Choroid plexus epithelial cell (primary cell): ENCODE results near the gene DDAH1.

Source experiments
- DNase-seq: peaks from one replicate; pipeline ENCODE4 v3.0.0-alpha.2; 2010; ENCODE audit warnings: low read depth
- H3K4me3 ChIP-seq: 2 replicates; pipeline ENCODE4 v1.5.1; 2011; ENCODE audit warnings: low read depth, mild to moderate bottlenecking, control low read depth, low read length, moderate library complexity
- TF ChIP-seq, protein P1 (sequence below): conservative IDR thresholded peaks from 2 replicates; pipeline ENCODE4 v1.5.1; 2011; ENCODE audit warnings: low read depth, mild to moderate bottlenecking, control low read depth, inconsistent platforms, low read length, moderate library complexity

DDAH1 gene

DNA sequence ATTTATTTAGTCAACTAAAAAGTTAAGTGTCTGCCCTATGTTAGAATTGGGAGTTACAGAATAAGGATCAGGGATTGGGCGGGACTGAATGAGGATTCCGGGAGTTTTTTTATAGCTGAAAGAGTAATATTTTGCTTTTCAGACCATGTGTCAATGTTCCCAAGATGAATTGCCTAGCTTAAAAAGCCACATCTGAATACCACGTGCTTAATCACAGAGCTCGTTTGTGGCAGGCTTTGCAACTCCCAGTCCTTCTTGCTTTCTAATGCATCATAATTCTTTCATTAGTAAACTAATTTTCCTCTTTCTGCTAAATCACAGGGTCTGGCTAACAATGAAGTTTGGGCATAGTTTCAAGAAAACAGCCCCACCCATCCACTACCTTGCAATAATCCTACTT is 184.3 kb downstream of the DDAH1 start:
- H3K4me3 ChIP-seq = no peak overlapping the region
- TF ChIP-seq, protein P1, sequence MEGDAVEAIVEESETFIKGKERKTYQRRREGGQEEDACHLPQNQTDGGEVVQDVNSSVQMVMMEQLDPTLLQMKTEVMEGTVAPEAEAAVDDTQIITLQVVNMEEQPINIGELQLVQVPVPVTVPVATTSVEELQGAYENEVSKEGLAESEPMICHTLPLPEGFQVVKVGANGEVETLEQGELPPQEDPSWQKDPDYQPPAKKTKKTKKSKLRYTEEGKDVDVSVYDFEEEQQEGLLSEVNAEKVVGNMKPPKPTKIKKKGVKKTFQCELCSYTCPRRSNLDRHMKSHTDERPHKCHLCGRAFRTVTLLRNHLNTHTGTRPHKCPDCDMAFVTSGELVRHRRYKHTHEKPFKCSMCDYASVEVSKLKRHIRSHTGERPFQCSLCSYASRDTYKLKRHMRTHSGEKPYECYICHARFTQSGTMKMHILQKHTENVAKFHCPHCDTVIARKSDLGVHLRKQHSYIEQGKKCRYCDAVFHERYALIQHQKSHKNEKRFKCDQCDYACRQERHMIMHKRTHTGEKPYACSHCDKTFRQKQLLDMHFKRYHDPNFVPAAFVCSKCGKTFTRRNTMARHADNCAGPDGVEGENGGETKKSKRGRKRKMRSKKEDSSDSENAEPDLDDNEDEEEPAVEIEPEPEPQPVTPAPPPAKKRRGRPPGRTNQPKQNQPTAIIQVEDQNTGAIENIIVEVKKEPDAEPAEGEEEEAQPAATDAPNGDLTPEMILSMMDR = no peak
- DNase-seq = no peak

DNA sequence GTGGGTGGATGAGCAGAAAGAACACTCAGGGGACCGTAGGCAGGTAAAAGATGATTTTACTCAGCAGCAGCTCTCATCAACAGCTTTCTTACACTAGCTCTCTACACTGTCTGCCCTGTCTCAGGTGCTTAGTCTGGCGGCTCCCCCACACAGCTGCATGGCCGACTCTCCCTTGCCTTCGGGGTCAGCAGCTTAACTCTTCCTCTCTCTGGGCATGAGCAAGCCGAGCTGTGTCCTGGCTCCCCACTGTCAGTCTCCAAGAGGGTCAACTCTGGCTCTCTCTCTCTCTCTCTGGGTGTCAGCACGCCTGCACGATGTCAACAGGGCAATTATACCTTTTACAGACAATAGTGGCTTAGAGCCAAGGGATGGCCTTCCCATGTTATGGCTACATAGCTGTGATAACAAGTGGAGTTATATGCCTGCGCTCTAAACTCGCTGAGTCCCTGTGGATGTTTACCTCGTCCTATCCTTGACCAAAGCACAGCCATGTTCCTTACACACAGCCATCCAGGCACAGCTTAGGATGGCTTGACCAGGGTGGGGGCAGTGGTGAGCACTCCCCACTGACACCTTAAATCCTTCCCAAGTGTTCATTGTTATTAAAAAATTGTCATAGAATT is 185.4 kb downstream of the DDAH1 start:
- TF ChIP-seq, protein P1 = no peak

DNA sequence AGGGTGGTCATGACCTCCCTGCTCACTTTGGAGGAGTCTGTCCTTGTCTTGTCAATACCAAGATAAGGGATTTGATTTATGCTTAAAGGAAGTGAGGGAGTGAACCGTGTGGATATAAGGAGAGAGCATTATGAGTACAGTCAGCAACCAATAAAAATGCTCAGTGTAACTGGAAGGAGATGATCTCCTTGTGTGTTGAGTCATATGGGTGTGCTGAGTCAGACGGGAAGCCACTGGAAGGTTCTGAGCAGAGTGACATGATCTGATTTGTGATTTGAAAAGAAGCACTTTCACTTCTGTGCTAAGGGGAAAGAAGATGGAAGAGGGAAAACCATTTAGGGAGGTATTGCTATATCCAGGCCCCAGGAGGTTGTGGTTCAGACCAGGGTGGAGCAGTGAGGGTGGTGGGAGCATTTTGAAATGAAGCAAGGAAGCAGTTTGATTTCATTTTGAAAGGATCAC is 186.1 kb downstream of the DDAH1 start:
- TF ChIP-seq, protein P1 = no peak
- DNase-seq = peak; percentile 95
- H3K4me3 ChIP-seq = peak overlapping the region; percentile 43

More for the DNA sequence above, 185.4 kb downstream of the DDAH1 start:
- H3K4me3 ChIP-seq = peak overlapping the region; percentile 43
- DNase-seq = no peak

DNA sequence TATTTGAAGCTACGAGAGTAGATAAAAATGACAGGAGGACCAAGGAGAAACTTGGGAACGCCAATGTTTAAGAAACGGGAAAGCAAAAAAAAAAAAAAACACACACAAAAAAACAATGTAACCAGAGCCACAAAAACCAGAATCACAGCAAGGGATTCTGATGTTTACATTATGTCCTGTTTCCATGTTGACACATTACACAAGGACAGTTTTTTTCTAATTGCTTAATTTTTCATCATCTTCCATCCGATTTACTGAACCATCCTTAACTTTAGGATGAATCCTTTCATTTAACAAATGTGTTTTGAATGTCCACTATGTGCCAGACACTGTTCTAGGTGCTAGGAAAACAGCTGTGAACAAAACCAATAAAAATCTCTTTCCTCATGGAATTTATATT is 187.2 kb downstream of the DDAH1 start:
- no peak overlapping the region for H3K4me3 ChIP-seq
- TF ChIP-seq, protein P1 = no peak

DNA sequence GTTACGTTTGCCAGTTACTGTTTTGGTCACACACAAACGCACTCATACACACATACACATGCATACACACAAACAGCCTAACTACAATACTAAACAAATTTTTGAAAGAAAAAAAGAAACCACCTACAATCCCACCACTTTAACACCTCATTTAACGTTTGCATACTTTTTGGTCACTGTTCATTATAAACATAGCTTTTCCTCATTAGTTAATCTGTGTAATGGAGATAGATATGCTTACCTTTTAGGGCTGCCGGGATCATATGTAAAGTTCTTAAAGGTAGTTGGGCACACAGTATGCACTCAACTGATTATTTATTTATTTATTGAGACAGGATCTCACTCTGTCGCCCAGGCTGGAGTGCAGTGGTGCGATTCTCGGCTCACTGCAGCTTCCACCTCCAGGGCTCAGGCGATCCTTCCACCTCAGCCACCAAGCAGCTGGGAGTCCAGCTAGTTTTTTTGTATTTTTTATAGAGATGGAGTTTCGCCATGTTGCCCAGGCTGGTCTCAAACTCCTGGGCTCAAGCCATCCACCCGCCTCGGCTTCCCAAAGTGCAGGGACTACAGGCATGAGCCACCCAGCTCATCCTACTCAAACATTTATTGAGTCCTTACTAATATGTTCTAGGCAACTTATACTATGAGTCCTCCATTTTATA is 187.8 kb downstream of the DDAH1 start:
- H3K4me3 ChIP-seq = peak overlapping the region; percentile 89
- no peak for DNase-seq
- TF ChIP-seq, protein P1 = no peak

More for the DNA sequence above, 187.2 kb downstream of the DDAH1 start:
- DNase-seq = no peak

DNA sequence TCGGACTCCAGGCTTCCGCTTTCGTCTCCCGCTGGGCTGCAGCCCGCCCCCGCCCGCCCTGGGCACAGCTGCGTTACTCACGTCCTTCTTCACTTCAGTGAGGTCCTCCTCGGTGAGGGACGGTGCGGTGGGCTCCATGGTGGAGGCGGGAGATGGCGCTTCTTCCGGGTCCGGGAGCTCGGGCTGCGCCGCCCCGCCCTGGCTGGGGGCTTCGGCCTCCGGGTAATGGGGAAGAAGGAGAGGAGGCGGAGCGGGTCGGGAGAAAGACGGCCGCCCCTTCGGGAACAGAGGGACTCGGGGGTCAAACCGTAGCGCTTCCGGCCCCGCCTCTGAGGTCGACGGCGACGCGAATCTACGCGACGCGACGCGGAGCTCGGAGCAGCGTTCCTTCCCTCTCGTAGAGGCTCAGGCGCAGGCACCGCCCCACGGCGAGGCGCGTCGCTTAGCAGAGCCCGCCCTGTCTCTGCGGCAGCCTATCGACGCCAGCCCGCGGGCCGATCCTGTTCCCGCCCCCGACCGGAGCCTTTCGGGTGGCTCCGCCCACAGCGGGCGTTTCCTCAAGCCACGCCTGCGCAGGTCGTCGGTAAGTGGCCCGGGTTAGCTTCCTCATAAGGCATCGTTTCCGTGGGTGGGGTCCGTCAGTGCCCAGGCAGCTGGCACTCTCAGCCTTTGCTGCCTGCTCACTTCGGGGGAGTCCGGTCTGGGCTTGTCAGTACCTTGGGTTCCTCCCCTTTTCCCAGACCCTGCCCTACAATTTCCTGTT is 188.6 kb downstream of the DDAH1 start, which contains the start of gene BCL10:
TSS of gene BCL10 (minus strand) at position 418 of the 763 bp plus-strand sequence. CDS start at position 138, 280 bp downstream.
- H3K4me3 ChIP-seq = peak within 1 kb of the TSS; percentile 89
- peak; percentile 98 for DNase-seq
- TF ChIP-seq, protein P1 = no peak
